Keratinocyte (primary cell): ENCODE measurements around the gene CTSZ.

ENCODE experiments used
- EZH2 ChIP-seq: IDR thresholded peaks from one replicate; pipeline ENCODE4 v1.6.1; 2012; ENCODE audit warnings: inconsistent platforms, mild to moderate bottlenecking, low read length, moderate library complexity
- TF ChIP-seq, protein P1 (sequence below), 3 experiments: IDR thresholded peaks in 1 of 3; conservative IDR thresholded peaks in 1 of 3; optimal IDR thresholded peaks in 1 of 3; 2 replicates in 2 of 3; 3 replicates in 1 of 3; pipeline versions ENCODE3 to v1.5.1; 2011; ENCODE audit warnings: low read length in 3 of 3, mild to moderate bottlenecking in 3 of 3, moderate library complexity in 2 of 3, control low read depth in 1 of 3, inconsistent platforms in 1 of 3; ENCODE audit not compliant: insufficient read depth in 2 of 3; ENCODE audit errors: extremely low read depth in 1 of 3

DNA sequence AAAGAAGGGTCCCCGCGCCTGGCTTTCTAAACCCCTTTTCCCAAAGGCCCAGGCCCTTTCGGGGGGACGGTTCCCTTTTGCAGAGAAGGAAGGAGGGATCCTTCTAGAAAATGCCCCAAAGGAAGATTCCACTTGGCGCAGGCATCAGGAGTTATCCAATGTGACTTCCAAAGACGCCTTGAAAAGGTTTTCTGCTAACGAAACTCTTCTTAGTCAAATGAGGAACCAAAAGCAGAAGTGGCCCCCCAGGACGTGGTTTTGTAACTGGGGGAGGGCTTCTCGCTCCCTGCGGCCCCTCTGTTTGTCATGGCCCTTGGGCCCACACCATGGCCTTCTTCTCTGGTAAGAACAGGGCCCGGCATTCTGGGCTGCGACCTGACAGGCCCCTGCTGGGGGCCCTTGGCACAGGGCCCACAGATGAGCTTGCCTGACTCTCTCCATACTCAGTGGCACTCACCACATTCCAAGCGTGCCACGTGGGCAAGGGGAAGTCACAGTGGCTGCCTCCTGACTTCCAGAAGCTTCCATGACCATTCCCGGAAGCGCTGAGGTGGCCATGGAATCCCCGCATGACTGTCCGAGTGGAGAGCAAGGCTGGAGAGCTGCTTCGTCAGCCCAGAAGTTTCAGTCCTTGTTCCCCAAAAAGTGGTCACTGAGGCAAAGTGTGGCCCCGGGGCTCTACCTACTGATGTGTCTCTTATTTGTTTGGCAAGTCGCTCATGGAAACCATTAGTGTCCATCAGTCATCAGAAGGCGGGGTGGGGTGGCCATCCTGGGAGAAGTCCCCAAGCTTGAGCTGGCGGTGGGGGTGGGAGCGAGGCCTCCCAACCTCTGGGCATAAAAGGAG is 834 bp upstream of the CTSZ start:
- TF ChIP-seq, protein P1, sequence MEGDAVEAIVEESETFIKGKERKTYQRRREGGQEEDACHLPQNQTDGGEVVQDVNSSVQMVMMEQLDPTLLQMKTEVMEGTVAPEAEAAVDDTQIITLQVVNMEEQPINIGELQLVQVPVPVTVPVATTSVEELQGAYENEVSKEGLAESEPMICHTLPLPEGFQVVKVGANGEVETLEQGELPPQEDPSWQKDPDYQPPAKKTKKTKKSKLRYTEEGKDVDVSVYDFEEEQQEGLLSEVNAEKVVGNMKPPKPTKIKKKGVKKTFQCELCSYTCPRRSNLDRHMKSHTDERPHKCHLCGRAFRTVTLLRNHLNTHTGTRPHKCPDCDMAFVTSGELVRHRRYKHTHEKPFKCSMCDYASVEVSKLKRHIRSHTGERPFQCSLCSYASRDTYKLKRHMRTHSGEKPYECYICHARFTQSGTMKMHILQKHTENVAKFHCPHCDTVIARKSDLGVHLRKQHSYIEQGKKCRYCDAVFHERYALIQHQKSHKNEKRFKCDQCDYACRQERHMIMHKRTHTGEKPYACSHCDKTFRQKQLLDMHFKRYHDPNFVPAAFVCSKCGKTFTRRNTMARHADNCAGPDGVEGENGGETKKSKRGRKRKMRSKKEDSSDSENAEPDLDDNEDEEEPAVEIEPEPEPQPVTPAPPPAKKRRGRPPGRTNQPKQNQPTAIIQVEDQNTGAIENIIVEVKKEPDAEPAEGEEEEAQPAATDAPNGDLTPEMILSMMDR (optimal IDR thresholded peaks at IDR 0.05 in 1 of 3, IDR thresholded peaks at IDR 0.05 in 1 of 3, conservative IDR thresholded peaks at IDR 0.05 in 1 of 3; ENCODE audit: extremely low read depth in 1 of 3, insufficient read depth in 2 of 3, low read length in 3 of 3): no peak
- no peak for TF ChIP-seq EZH2
